HuH-7.5 (cell line): ENCODE data around the gene FASTKD3.

Experiments
- DNase-seq: peaks from one replicate; pipeline ENCODE4 v3.0.0; 2011; ENCODE audit warnings: low spot score

Gene FASTKD3

DNA sequence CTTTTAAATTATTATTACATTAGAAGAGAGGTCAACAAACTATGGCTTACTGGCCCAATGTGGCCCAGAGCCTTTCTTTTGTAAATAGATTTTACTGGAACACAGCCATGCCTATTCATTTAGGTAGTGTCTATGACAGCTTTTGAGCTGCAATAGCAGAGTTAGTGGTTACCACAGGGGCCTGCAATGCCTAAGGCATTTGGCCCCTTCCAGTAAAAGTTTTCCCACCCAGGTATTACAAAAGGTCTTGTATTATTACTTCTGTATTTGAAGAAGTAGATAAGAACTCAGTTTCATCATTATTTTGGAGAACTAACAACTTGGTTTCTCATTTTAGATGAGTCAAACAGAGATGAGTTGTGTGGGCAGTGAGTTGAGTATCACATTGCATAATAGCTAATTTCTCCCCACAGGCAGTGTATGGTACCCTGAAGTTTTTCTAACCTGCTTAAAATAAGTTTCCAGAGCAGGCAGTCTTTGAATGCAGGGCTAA lies 9.6 kb upstream of the FASTKD3 start:
- no peak for DNase-seq

DNA sequence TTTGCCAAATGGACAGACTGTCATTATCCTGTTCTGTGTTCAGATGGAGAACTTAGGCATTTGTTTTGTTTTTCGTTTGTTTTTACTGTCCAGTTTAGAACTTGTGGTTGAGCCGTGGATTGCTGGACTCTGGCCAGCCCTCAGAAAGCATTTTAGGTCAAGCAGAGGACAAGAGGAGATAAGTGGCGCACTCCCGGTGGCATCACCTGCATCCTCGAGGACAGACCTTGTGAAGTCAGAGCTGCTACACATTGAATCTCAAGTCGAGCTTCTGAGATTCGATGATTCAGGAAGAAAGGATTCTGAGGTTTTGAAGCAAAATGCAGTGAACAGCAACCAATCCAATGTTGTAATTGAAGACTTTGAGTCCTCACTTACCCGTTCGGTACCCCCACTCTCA lies 9.0 kb upstream of the FASTKD3 start:
- DNase-seq, result no peak

DNA sequence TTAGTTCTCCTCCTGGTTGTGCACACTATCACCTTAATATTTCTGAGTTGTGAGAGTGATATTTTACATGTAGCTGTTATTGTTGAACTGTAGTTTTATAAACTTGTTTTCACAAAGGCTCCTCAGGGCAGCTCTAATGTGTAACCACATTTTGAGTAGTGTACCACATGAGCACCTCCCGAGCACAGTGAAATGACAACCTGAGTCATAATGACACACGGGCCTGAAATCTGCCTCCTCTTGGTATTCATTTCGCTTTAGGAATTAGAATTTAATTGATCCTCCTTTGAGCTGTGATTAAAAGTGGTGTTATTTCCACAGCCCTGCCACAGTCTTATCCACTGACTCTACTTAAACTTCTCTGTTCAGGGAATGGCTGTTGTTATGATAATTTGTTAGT lies 8.0 kb upstream of the FASTKD3 start:
- DNase-seq, result no peak

DNA sequence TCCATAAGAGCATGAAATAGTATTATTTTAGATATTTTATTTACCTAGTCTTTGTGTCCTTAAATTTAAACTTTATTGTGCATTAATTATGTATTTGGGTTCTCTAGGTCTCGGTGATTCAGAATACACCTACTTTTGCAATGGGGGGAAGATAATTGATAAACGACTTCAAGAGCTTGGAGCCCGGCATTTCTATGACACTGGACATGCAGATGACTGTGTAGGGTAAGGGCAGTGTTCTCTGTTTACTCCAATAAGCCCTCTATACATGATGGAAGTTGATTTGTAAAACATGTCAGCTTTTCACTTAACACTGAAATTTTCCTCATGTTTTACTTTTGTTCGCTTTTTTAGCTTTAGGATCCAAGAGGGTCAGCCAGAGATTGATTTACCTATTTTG lies 6.3 kb upstream of the FASTKD3 start:
- DNase-seq, result no peak

DNA sequence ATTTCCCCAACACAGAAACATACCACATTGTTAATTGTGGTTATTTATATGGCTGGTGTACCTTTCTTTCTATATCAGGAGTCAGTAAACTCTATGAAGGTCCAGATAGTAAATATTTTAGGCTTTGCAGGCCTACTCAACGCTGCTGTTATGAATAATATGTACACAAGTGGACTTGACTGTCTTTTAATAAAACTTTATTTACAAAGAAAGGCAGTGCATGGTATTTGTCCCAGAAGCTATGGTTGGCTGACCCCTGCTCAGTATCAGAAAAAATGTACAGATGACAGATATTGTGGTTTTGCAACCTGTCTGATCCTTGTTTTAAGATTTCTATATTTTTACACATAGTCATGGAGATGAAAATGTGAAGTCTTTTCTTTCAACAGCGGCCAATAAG lies 5.8 kb upstream of the FASTKD3 start:
- no peak for DNase-seq

DNA sequence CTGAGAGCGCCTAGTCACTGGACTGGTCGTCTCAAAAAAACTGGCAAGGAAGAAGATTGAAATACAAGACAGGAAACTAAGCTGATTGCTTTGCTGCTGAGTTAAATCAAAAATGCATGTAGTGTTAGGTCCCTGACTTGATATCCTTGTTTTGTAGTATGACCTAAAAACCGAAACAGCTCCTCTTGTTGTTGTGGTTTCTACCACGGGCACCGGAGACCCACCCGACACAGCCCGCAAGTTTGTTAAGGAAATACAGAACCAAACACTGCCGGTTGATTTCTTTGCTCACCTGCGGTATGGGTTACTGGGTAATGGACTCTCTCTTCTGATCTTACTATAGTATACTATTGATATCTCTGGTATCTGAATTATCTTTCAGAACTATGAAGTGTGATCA lies 4.4 kb upstream of the FASTKD3 start:
- no peak for DNase-seq

DNA sequence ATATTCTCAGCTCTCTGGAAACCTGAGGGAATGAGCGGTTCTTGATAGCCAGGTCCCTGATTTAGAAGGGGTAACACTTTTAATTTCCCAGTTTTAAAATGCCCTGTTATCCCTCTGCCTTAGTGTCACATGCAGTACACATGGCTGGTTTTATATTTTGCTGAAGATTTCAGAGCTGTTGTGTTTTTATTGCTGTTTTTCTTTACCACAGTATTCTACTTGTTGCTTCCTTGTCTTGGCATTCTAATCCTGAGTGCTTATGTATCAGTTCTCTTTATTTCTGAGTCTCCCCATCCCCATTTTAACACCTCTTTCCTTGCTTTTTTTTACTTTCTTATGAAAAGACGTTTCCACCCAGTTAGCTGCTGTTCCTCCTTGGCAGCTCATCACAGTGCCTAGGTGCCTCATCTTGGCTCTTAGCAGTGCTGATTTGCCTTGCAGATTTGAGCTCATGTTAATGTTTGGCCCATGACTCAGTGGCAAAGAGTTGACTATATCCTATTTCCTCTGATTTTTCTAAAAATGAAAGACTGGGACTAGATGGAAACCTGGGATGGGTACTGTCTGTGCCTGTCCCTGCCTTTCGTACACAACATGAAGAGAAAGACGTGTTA lies 3.8 kb upstream of the FASTKD3 start:
- DNase-seq, result no peak

DNA sequence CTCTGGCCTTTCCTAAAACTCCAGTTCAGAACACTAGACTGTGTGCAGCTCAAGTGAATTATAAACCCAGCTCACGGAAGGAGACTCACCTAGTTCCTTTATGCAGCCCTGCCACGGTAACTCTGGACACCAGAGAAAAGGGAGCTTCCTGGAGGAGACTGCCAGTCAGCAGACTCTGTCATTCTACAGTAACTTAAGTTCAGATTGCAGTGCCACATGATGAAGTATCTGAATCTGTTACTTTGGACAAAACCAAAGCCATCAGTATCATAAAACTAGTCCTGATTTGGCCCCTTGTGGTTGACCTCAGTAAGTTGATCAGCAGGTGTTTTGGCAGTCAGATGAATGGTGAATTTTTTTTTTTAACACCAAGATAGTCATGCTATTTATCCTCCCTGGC lies 2.8 kb upstream of the FASTKD3 start:
- DNase-seq, result no peak

DNA sequence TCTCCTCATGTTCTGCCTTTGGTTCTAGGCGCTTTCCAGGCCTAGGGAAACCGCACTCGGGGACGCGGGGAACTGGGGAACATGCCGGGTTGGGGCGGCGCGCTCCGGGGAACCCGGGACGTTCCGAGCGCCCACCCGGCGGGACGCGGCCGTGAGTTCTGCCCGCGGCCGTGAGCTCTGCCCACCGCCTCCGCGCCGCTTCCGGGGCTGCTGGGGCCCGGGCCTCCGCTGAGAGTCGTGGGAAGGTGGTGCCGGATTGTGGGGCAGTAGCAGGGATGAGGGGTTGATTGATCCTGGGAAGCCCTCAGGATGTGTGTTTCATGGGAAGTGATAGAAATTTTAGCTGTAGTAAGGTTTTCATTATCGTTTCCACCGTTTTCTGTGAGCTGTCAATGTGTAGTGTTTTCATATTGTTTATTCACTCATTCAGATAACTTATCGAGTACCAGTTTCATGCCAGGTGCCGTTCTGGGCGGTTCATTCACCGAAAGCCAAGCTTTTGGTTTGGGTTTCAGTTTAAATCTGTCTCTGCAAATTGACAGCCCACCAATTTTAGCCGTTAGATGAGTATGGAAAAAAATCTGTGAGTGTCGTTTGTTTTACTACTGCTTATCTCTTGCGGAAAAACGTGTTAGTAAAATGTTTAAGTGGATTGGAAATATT lies 774 bp upstream of the FASTKD3 start:
- DNase-seq, result no peak

DNA sequence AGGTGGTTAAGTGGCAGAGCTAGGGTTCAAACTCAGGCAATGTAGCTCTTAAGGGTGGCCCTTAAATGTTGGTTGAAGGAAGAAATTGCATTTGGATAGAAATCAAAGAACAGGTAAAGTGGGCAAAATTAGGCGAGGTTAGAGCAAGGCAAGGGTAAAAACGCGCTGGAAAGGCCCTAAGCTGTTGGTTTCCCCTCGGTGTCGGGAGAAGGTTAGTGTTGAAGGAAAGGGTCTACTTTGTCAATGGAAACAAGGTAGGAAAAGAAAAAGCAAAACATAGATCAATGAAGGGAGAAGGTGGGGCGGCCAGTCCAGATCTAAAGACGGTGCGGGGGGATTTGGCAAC lies 431 bp downstream of the FASTKD3 start:
- DNase-seq, result no peak

DNA sequence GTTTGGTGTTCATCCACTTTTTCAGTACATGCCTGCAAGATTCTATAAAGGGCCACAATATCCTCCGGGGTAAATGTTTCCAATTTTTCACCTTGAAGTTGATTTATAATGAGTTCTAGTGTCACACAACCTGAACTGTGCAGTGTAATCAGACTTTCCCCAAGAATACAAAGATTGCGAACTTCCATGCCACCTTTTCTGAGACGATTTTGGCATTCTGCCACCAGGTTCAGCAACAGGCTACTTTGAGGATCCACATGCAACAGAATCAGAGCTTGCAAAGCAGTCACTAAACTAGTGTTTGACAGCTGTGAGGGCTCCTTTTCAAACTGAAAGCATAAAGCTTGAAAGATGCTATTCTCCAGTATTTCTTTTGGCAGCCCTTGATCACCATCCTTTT lies 1.6 kb downstream of the FASTKD3 start:
- DNase-seq, result no peak

DNA sequence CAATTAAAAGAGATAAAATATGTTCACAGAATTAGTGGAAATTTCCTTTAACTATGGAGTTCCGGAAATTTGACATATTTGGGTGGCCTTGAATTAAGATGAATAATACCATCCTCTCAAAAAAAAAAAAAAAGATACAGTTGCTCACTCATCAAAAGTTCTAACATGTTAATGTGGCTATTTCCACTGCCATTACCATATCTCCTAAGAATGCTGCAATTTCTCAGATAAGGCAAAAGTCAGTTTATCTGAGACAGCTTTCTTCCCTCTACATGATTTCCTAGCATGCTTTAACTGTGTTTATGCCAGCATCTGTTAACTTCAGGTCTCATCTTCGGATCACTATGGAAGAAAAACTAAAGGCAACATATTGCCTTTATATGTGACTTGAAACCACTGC lies 2.6 kb downstream of the FASTKD3 start:
- no peak for DNase-seq

DNA sequence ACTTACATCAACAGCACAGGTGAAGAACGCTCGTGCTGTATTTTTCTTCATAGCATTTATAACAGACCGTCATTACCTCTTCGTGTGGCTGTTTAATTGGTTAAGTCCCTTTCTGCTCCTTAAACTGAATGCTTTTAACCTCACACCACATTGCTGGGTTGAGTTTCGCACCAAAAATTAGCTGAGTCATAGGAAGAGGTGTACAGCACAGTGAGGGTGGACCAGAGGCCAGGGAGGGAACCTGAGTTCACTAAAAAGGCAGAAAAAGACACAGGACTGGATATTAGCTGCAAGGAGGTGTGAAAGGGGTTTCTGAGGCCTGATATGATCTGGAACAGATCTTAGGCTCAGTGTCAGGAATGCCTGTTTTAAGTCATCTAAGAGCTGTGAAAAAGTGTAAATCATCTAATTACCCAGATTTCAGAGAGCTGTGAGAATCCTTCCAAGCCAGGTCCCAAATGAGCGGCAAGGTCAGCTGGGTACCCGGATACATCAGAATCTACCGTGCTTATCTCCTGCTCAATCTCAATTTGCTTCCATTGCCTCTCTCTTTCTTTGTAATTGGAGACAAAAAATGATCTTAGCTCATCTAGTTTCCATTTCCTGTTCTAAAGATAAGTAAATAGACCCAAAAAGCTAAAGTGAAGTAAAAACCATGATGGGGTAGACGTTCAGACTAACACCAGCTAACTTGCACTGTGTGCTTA lies 10.8 kb downstream of the FASTKD3 start:
- no peak for DNase-seq

DNA sequence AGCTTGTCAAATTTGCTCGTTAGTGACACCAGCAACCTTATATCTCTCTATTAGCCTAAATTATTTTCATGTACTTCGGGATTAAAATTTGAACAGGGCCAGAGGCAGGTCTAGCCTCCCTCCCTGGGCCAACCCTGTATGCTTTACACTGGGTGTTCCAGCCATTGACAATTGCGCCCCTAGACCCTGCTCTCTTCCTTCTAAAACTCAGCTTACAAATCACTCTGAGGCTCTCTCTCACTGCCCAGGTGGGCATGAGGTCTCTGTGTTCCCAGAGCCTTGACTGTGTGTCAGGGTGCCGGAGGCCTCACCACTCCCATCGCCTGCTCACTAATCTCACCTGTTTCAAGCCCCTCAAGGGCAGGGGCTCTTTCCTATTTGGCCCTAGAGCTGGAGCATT lies 11.5 kb downstream of the FASTKD3 start:
- no peak for DNase-seq

DNA sequence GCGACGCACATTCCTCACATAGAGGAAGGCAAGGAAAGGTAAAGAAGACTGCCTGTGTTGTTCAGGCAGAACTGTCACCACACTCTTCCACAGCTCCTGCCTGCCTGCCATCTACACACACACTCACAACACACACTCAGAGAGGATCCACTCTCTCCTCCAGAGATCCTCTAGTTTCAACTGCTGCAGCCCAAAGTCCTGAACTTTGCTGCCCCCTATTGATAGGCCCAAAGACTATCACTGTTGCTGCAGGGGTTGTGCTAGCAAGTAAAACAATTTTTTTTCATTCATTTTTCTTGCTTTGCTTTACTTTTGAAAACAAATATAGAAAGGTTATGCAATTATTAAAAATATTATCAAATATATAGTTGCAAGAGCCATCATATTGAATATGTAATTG lies 12.0 kb downstream of the FASTKD3 start:
- DNase-seq, result peak; percentile 27

DNA sequence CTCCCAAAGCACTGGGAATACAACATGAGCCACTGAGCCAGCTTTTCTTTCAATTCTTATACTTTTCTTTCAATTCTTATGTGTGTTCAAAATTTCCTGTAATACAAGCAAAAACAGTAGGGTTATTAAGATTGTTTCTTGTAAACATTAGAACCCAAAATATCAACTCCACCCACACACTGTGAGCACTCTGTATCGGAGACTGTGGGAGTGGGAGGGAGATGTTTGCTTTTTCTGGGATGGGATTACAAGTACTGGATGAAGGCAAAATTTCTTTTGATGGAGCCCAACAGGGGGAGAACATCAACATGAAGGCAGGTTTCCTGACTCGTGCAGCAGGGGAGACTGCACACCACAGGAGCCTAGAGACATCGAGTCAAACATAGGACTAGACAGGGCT lies 13.2 kb downstream of the FASTKD3 start:
- DNase-seq, result no peak

DNA sequence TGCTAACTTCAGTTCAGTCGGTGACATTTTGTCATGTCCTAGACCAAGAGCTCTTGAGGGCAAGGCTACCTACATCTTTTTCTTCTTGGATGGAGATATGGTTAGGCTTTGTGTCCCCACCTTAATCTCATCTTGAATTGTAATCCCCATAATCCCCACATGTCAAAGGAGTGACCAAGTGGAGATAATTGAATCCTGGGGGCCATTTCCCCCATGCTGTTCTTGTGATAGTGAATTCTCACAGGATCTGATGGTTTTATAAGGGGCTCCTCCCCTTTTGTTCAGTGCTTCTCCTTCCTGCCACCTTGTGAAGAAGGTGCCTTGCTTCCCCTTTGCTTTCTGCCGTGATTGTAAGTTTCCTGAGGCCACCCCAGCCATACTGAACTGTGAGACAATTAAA lies 15.8 kb downstream of the FASTKD3 start:
- no peak for DNase-seq

DNA sequence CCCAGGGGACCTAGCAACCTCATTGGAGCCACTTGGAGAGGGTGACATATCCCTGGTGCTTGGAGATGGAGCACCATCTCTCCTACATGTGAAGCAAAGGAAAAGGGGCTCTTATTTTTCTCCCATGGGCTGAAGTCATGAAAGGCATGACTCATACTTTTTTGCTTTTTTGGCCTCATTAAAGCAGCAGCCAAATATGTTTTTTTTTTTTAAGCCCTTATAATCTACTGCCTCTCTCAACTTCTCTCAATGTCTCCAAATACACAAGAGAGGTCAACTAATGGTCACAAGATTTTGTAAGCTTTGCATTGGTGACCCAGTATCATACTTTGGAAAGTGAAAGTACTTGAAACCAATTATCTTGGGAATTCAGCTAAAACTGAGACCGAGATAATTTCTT lies 16.3 kb downstream of the FASTKD3 start:
- no peak for DNase-seq

DNA sequence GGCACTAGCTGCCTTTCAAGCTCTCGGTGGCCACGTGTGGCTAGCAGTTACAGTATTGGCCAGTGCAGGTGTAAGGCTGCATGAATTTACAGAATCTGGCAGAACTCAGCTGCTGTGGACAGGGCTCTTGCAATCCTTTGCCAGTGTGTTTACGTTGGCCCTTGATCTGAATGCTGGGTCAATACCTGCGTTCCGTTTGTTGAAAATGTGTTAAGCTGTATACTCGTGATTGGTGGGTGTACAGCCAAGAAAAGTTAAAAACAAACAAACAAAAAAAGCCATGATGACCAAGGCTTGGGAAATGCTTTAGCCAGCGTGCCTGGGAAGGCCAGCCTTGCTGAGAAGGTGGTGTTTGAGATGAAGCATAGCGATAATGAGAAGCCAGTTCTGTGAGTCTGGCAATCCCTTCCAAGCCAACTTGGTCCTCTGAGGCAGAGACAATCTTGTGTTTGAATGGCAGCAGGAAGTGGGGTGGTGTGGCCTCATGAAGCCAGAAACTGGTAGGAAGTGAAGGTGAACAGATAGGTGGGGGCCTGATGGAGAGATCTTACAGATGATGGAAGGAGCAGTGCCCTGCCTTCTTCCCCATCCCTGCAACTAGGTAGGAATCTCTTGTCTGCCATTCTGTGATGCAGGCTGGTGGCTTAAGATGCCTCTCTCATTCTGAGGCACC lies 17.1 kb downstream of the FASTKD3 start:
- DNase-seq, result no peak

DNA sequence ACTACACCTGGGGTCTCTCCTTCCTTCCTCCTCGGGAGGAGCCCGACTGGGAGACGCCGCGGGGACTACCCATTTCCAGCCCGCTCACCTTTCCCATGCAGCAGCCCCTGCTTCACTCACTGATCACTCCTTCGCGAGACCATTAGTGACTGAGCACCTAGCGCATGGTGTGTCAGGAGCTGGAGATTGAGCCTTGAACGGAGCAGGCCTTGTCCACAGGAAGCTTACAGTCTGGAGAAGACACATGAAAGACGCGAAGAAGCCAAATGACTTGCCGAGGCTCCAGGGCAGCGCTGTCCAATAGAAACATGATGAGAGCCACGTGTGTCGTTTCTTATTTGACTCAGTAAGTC lies 17.6 kb downstream of the FASTKD3 start:
- DNase-seq, result no peak

DNA sequence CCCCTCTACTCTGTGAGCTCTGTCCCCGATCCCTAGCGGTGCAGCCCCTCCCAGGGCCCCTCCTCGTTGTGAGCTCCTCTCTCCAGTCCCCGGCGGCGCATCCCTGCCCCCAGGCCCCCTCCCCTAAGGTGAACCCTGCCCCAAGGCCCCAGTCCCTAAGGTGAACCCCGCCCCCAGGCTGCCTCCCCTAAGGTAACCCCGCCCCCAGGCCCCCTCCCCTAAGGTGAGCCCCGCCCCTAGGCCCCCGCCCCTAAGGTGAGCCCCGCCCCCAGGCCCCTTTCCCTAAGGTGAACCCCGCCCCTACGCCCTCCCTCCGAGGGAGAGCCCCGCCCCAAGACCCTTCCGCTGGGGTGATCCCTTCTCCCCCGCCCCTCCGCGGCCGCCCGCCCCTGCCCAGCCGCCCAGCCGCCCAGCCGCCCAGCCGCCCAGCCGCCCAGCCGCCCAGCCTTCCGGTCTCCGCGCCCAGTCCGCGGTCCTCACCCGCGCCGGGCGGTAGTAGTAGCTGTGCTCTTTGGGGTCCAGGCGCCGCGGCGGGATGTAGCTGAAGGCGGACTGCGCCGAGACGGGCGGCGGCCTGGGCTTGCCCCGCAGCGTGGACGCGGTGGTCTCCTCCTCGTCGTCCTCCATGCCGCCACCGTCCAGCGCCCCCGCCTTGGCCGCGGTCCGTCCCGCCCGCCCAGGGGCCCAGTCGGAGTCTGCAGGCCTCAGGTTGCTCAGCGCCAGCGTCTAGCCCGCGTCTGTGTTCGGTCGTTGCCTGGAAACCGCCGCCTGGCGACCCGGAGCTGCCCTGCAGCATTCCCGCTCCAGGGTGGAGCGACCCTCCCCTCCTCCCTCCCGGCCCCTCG lies 18.2 kb downstream of the FASTKD3 start, which contains the start of gene CFAP90:
TSS of gene CFAP90 (minus strand) at position 739 of the 845 bp plus-strand sequence. CDS start at position 627, 112 bp downstream.
- peak; percentile 53 for DNase-seq
